ENCODE data around the gene HDAC9.

The HDAC9 gene

GRCh38 chr7:18464830-18465229 lies 30.7 kb upstream of the HDAC9 start:
- no CpG with 5 or more reads among the region's 1 CpG for WGBS
- no peak overlapping the region for H4K91ac ChIP-seq (ENCODE audit: low read length)
- H2AK5ac ChIP-seq (ENCODE audit: low read length, severe bottlenecking) = no peak overlapping the region
- no peaks in the 10 kb centered on the region for H3K36me3 ChIP-seq (ENCODE audit: control insufficient read depth in 1 of 2, insufficient read depth in 2 of 2, low read depth in 1 of 2, low read length in 2 of 2)
- H3K14ac ChIP-seq (ENCODE audit: low read length in 2 of 2) = no peak overlapping the region
- no peak overlapping the region for H3K4me2 ChIP-seq (ENCODE audit: low read length, poor library complexity, severe bottlenecking)
- no peaks in the 10 kb centered on the region for H3K4me1 ChIP-seq (ENCODE audit: control insufficient read depth, insufficient read depth, low read depth, low read length)
- H2AFZ ChIP-seq (ENCODE audit: low read depth, low read length) = no peak overlapping the region
- H3K23ac ChIP-seq (ENCODE audit: low read length in 2 of 2) = no peak overlapping the region
- H3K27ac ChIP-seq (ENCODE audit: low read length, poor library complexity, severe bottlenecking) = no peak overlapping the region
- no peak overlapping the region for H2BK5ac ChIP-seq (ENCODE audit: low read depth, low read length, poor library complexity, severe bottlenecking)
- H3K9me3 ChIP-seq (ENCODE audit: control insufficient read depth, low read length) = no peaks in the 10 kb centered on the region
- no peak overlapping the region for H2BK12ac ChIP-seq (ENCODE audit: low read length in 2 of 2)
- no peak overlapping the region for H4K8ac ChIP-seq (ENCODE audit: low read length)
- no peak overlapping the region for H3K9ac ChIP-seq (ENCODE audit: low read length)
- no peaks in the 10 kb centered on the region for H3K79me1 ChIP-seq (replicated peaks; ENCODE audit: low read length, poor library complexity, severe bottlenecking)
- H3K18ac ChIP-seq (ENCODE audit: low read depth in 1 of 2, low read length in 2 of 2) = no peak overlapping the region
- H2BK15ac ChIP-seq (ENCODE audit: low read depth, poor library complexity, severe bottlenecking) = no peak overlapping the region
- H3K4ac ChIP-seq (ENCODE audit: low read depth in 1 of 2, low read length in 2 of 2) = no peak overlapping the region
- no peaks in the 10 kb centered on the region for H3K27me3 ChIP-seq (ENCODE audit: control insufficient read depth in 1 of 2, insufficient read depth in 1 of 2, low read length in 2 of 2)
- no peak overlapping the region for H3K4me3 ChIP-seq (ENCODE audit: insufficient read depth in 1 of 2, low read depth in 1 of 2, low read length in 2 of 2)
- no peak for DNase-seq
- no peak overlapping the region for H2BK120ac ChIP-seq (ENCODE audit: low read depth, low read length)

DNA sequence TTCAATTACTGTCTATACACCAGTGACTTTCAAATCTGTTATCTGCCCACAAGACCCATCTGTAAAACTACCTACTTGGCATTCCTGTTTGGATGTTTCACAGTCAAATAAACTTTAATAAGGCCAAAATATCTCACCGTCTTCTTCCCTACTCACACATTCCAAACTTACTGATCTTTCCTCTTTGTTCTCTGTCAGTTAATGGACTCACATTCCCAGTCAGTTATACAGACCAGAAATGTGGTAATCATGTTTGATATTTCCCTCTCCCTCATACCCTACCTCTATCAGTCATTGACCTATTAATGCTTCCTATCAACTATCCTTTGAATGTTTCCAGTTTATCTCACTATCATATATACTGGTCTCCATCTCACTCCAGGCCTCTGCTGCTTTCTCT lies 28.5 kb upstream of the HDAC9 start:
- no peaks in the 10 kb centered on the region for H3K27me3 ChIP-seq (ENCODE audit: control insufficient read depth in 1 of 2, insufficient read depth in 1 of 2, low read length in 2 of 2)
- H3K23ac ChIP-seq (ENCODE audit: low read length in 2 of 2) = no peak overlapping the region
- H2BK12ac ChIP-seq (ENCODE audit: low read length in 2 of 2) = no peak overlapping the region
- H3K4ac ChIP-seq (ENCODE audit: low read depth in 1 of 2, low read length in 2 of 2) = no peak overlapping the region
- H3K9ac ChIP-seq (ENCODE audit: low read length) = no peak overlapping the region
- H3K14ac ChIP-seq (ENCODE audit: low read length in 2 of 2) = no peak overlapping the region
- H3K4me2 ChIP-seq (ENCODE audit: low read length, poor library complexity, severe bottlenecking) = no peak overlapping the region
- H2BK15ac ChIP-seq (ENCODE audit: low read depth, poor library complexity, severe bottlenecking) = no peak overlapping the region
- no peak overlapping the region for H2BK5ac ChIP-seq (ENCODE audit: low read depth, low read length, poor library complexity, severe bottlenecking)
- H4K91ac ChIP-seq (ENCODE audit: low read length) = no peak overlapping the region
- DNase-seq = no peak
- no peaks in the 10 kb centered on the region for H3K9me3 ChIP-seq (ENCODE audit: control insufficient read depth, low read length)
- H3K18ac ChIP-seq (ENCODE audit: low read depth in 1 of 2, low read length in 2 of 2) = no peak overlapping the region
- H4K8ac ChIP-seq (ENCODE audit: low read length) = no peak overlapping the region
- 94% methylated on average over 1 of the region's 1 CpG for WGBS
- H3K4me3 ChIP-seq (ENCODE audit: insufficient read depth in 1 of 2, low read depth in 1 of 2, low read length in 2 of 2) = no peak overlapping the region
- H2AFZ ChIP-seq (ENCODE audit: low read depth, low read length) = no peak overlapping the region
- no peaks in the 10 kb centered on the region for H3K36me3 ChIP-seq (ENCODE audit: control insufficient read depth in 1 of 2, insufficient read depth in 2 of 2, low read depth in 1 of 2, low read length in 2 of 2)
- no peak overlapping the region for H2AK5ac ChIP-seq (ENCODE audit: low read length, severe bottlenecking)
- no peaks in the 10 kb centered on the region for H3K4me1 ChIP-seq (ENCODE audit: control insufficient read depth, insufficient read depth, low read depth, low read length)
- no peak overlapping the region for H3K27ac ChIP-seq (ENCODE audit: low read length, poor library complexity, severe bottlenecking)
- no peak overlapping the region for H2BK120ac ChIP-seq (ENCODE audit: low read depth, low read length)
- H3K79me1 ChIP-seq (replicated peaks; ENCODE audit: low read length, poor library complexity, severe bottlenecking) = no peaks in the 10 kb centered on the region

- Histone ChIP-seq H2BK120ac (ENCODE audit: low read depth, low read length) (no peak overlapping the region), H2BK12ac (ENCODE audit: low read length in 2 of 2) (no peak overlapping the region), H2BK15ac (ENCODE audit: low read depth, poor library complexity, severe bottlenecking) (no peak overlapping the region), H3K14ac (ENCODE audit: low read length in 2 of 2) (no peak overlapping the region), H3K27me3 (ENCODE audit: control insufficient read depth in 1 of 2, insufficient read depth in 1 of 2, low read length in 2 of 2) (no peaks in the 10 kb centered on the region), H3K79me1 (replicated peaks; ENCODE audit: low read length, poor library complexity, severe bottlenecking) (no peaks in the 10 kb centered on the region), H3K9me3 (ENCODE audit: control insufficient read depth, low read length) (no peaks in the 10 kb centered on the region), H3K36me3 (ENCODE audit: control insufficient read depth in 1 of 2, insufficient read depth in 2 of 2, low read depth in 1 of 2, low read length in 2 of 2) (no peaks in the 10 kb centered on the region), H3K23ac (ENCODE audit: low read length in 2 of 2) (no peak overlapping the region), H3K4me1 (ENCODE audit: control insufficient read depth, insufficient read depth, low read depth, low read length) (no peaks in the 10 kb centered on the region), H3K4ac (ENCODE audit: low read depth in 1 of 2, low read length in 2 of 2) (no peak overlapping the region), H3K4me3 (ENCODE audit: insufficient read depth in 1 of 2, low read depth in 1 of 2, low read length in 2 of 2) (no peak overlapping the region), H2AFZ (ENCODE audit: low read depth, low read length) (no peak overlapping the region), H3K27ac (ENCODE audit: low read length, poor library complexity, severe bottlenecking) (no peak overlapping the region), H4K91ac (ENCODE audit: low read length) (no peak overlapping the region), H4K8ac (ENCODE audit: low read length) (no peak overlapping the region), H3K4me2 (ENCODE audit: low read length, poor library complexity, severe bottlenecking) (no peak overlapping the region), H2BK5ac (ENCODE audit: low read depth, low read length, poor library complexity, severe bottlenecking) (no peak overlapping the region), H3K18ac (ENCODE audit: low read depth in 1 of 2, low read length in 2 of 2) (no peak overlapping the region), H2AK5ac (ENCODE audit: low read length, severe bottlenecking) (no peak overlapping the region), H3K9ac (ENCODE audit: low read length) (no peak overlapping the region)
- DNase-seq = no peak
These were observed 26.8 kb upstream of the HDAC9 start for GRCh38 chr7:18468795-18469194.

- Histone ChIP-seq H3K79me1 (replicated peaks; ENCODE audit: low read length, poor library complexity, severe bottlenecking) (no peaks in the 10 kb centered on the region), H3K27ac (ENCODE audit: low read length, poor library complexity, severe bottlenecking) (no peak overlapping the region), H2BK12ac (ENCODE audit: low read length in 2 of 2) (no peak overlapping the region), H2AK5ac (ENCODE audit: low read length, severe bottlenecking) (no peak overlapping the region), H3K27me3 (ENCODE audit: control insufficient read depth in 1 of 2, insufficient read depth in 1 of 2, low read length in 2 of 2) (no peaks in the 10 kb centered on the region), H3K9ac (ENCODE audit: low read length) (no peak overlapping the region), H4K91ac (ENCODE audit: low read length) (no peak overlapping the region), H4K8ac (ENCODE audit: low read length) (no peak overlapping the region), H3K4me1 (ENCODE audit: control insufficient read depth, insufficient read depth, low read depth, low read length) (no peaks in the 10 kb centered on the region), H2AFZ (ENCODE audit: low read depth, low read length) (no peak overlapping the region), H3K23ac (ENCODE audit: low read length in 2 of 2) (no peak overlapping the region), H2BK120ac (ENCODE audit: low read depth, low read length) (no peak overlapping the region), H2BK5ac (ENCODE audit: low read depth, low read length, poor library complexity, severe bottlenecking) (no peak overlapping the region), H3K4ac (ENCODE audit: low read depth in 1 of 2, low read length in 2 of 2) (no peak overlapping the region), H3K4me3 (ENCODE audit: insufficient read depth in 1 of 2, low read depth in 1 of 2, low read length in 2 of 2) (no peak overlapping the region), H3K4me2 (ENCODE audit: low read length, poor library complexity, severe bottlenecking) (no peak overlapping the region), H3K36me3 (ENCODE audit: control insufficient read depth in 1 of 2, insufficient read depth in 2 of 2, low read depth in 1 of 2, low read length in 2 of 2) (no peaks in the 10 kb centered on the region), H3K14ac (ENCODE audit: low read length in 2 of 2) (no peak overlapping the region), H2BK15ac (ENCODE audit: low read depth, poor library complexity, severe bottlenecking) (no peak overlapping the region), H3K18ac (ENCODE audit: low read depth in 1 of 2, low read length in 2 of 2) (no peak overlapping the region), H3K9me3 (ENCODE audit: control insufficient read depth, low read length) (no peaks in the 10 kb centered on the region)
- no peak for DNase-seq
- WGBS = 100% methylated on average over 1 of the region's 1 CpG
These were observed 26.2 kb upstream of the HDAC9 start for GRCh38 chr7:18469316-18469715.
